DND-41 (cell line): ENCODE measurements around the gene FAM162A.

Source experiments
- EZH2 ChIP-seq: IDR thresholded peaks from 3 replicates; pipeline ENCODE4 v1.6.1; 2012; ENCODE audit warnings: borderline replicate concordance, low read depth, mild to moderate bottlenecking, moderate library complexity, low read length, inconsistent platforms; ENCODE audit not compliant: severe bottlenecking
- TF ChIP-seq, protein P1 (sequence below): IDR thresholded peaks from 2 replicates; pipeline ENCODE4 v1.5.1; 2012; ENCODE audit warnings: borderline replicate concordance, low read length, moderate library complexity, mild to moderate bottlenecking; ENCODE audit not compliant: poor library complexity, severe bottlenecking; ENCODE audit errors: extremely low read depth

GRCh38 chr3:122451371-122451770, 67.4 kb downstream of the FAM162A start:
- TF ChIP-seq, protein P1, sequence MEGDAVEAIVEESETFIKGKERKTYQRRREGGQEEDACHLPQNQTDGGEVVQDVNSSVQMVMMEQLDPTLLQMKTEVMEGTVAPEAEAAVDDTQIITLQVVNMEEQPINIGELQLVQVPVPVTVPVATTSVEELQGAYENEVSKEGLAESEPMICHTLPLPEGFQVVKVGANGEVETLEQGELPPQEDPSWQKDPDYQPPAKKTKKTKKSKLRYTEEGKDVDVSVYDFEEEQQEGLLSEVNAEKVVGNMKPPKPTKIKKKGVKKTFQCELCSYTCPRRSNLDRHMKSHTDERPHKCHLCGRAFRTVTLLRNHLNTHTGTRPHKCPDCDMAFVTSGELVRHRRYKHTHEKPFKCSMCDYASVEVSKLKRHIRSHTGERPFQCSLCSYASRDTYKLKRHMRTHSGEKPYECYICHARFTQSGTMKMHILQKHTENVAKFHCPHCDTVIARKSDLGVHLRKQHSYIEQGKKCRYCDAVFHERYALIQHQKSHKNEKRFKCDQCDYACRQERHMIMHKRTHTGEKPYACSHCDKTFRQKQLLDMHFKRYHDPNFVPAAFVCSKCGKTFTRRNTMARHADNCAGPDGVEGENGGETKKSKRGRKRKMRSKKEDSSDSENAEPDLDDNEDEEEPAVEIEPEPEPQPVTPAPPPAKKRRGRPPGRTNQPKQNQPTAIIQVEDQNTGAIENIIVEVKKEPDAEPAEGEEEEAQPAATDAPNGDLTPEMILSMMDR = no peak
- TF ChIP-seq EZH2 = no peak
